IgD-negative memory B cell (primary cell): Measurements from ENCODE around the gene NAA80. TPM values are rescaled to one million over a fixed set of nuclear protein-coding genes. Genes with fewer than 3 reads are reported as not detected.

ENCODE experiments used
- H3K27ac Mint-ChIP-seq, 3 donors: one replicate each; pipeline ENCODE4 v1.8.0; 2020 to 2022; ENCODE audit warnings: mild to moderate bottlenecking in 3 of 3, mixed read lengths in 3 of 3, moderate library complexity in 1 of 3
- H3K27me3 Mint-ChIP-seq: one replicate; pipeline ENCODE4 v1.8.0; 2021; ENCODE audit warnings: mixed read lengths
- H3K36me3 Mint-ChIP-seq: one replicate; pipeline ENCODE4 v1.8.0; 2020; ENCODE audit warnings: mild to moderate bottlenecking, mixed read lengths
- H3K4me1 Mint-ChIP-seq, 3 donors: one replicate each; pipeline ENCODE4 v1.8.0; 2020 to 2022; ENCODE audit warnings: mixed read lengths in 3 of 3, mild to moderate bottlenecking in 1 of 3
- H3K4me3 Mint-ChIP-seq, 4 donors: one replicate each; pipeline ENCODE4 v1.8.0; 2020 to 2022; ENCODE audit warnings: mild to moderate bottlenecking in 4 of 4, mixed read lengths in 4 of 4, moderate library complexity in 3 of 4
- H3K9me3 Mint-ChIP-seq, 3 donors: one replicate each; pipeline ENCODE4 v1.8.0; 2020 to 2021; ENCODE audit warnings: mixed read lengths in 3 of 3, mild to moderate bottlenecking in 1 of 3
- polyA plus RNA-seq: library from polyadenylated mRNA; unstranded; fragments of 300-500 nt; fragmentation: Illumina TruSeq; gene quantifications from one replicate; pipeline ENCODE4 v1.2.3, GENCODE V29; 2021

Gene NAA80
- polyA plus RNA-seq, 1 donor from 2014 or later: 20.5 TPM

DNA sequence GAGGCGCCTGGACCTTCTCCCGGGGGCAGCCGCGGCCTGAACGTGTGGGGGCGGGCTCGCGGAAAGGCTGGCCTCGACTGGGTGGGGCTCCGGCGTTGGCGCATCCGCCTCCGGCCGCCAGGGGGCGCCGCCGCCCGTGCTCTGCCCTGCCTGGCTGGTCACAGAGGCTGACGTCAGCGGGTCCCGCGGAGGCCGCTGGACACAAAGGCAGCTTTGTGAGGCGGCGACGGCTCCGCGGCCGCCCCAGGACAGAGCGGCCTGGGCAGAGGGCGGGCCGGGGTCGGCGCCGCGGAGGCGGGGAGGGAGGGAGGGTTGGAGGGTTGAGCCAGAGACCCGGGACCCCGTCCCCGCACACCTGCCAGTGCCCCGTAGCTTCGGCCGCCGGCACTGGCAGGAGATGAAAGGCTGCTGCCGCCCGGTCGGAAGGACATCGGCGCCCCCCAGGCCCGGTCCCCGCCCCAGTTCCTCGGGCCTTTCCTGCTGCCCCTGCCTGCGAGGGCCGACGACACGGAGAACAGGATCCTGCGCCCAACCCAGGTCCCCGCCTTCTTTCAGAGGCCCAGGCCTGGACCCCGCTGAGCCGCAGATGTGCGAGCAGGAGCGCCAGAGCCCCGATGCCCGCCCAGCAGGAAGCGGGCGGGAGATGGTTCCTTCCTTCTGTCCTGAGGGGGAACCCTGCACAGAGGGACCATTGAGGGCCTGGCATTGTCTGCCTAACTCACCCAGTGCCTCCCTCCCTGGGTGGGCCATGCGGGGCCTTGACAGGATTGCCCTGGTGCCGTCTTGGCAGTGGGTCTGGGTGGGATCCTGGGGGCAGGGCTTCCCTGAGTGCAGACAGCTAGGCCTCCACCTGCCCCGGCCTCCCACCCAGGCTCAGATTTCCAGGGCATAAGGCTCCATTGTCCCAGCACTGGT is 38.9 kb downstream of the NAA80 start:
- Mint-ChIP-seq H3K4me1 (peaks cover 0 to 3% (median 3%) of the 10 kb centered on the region in 3 donors), H3K27ac (peak overlapping the region in 2 of 3 donors; percentile 46 to 58), H3K27me3 (no peaks in the 10 kb centered on the region), H3K36me3 (no peaks in the 10 kb centered on the region), H3K4me3 (peak overlapping the region in 3 of 4 donors; percentile 57 to 84 (median 78)), H3K9me3 (no peaks in the 10 kb centered on the region)

DNA sequence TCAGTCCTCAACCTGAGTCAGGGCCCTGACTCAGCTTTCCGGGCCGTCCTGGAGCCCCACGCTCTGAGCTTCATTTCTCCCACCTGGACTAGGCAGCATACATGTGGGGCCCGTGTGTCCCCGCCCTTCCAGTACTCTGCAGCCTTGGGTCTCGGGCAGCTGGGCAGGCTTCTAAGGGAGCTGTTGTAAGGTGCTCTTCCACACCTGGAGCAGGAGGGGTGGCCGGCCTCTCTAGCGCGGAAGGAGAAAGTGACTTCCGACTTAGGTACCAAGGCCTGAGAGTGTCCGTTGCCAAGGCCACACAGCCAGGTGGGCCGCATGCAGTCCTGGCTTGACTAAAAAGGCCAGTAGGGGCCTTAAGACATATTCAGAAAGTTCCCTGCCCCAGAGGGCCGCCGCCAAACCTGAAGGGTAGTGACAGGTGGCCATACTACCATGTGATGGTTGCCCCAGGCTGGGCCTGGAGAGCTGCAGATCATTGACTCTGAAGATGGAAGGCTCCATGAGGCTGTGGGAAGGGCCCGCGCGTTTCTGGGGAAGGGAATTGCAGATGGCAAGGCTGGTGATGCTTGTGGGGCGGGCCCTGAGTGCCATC is 39.7 kb downstream of the NAA80 start:
- Mint-ChIP-seq H3K27ac (peak overlapping the region in 2 of 3 donors; percentile 46 to 58), H3K4me1 (peaks cover 0 to 5% (median 3%) of the 10 kb centered on the region in 3 donors), H3K27me3 (no peaks in the 10 kb centered on the region), H3K9me3 (no peaks in the 10 kb centered on the region), H3K4me3 (peak overlapping the region in 3 of 4 donors; percentile 56 to 84 (median 58)), H3K36me3 (no peaks in the 10 kb centered on the region)

- Mint-ChIP-seq H3K27me3 (no peaks in the 10 kb centered on the region), H3K4me3 (peak overlapping the region in 1 of 4 donors; percentile 43), H3K4me1 (peaks cover 0 to 5% (median 3%) of the 10 kb centered on the region in 3 donors), H3K36me3 (no peaks in the 10 kb centered on the region), H3K9me3 (no peaks in the 10 kb centered on the region), H3K27ac (peak overlapping the region in 1 of 3 donors; percentile 58)
These were observed 40.2 kb downstream of the NAA80 start for GRCh38 chr3:50258979-50259378.

GRCh38 chr3:50258029-50258680 is 41.0 kb downstream of the NAA80 start:
- H3K27ac Mint-ChIP-seq: no peak overlapping the region
- no peaks in the 10 kb centered on the region for H3K9me3 Mint-ChIP-seq

GRCh38 chr3:50256978-50257890 is 42.0 kb downstream of the NAA80 start:
- Mint-ChIP-seq H3K27me3 (no peaks in the 10 kb centered on the region), H3K27ac (peak overlapping the region in 2 of 3 donors; percentile 67 to 71), H3K9me3 (no peaks in the 10 kb centered on the region), H3K4me3 (no peak overlapping the region), H3K4me1 (peaks cover 0 to 8% (median 3%) of the 10 kb centered on the region in 3 donors), H3K36me3 (no peaks in the 10 kb centered on the region)

More at GRCh38 chr3:50258029-50258680, 41.0 kb downstream of the NAA80 start:
- Mint-ChIP-seq H3K4me3 (no peak overlapping the region), H3K4me1 (peaks cover 0 to 8% (median 3%) of the 10 kb centered on the region in 3 donors), H3K27me3 (no peaks in the 10 kb centered on the region), H3K36me3 (no peaks in the 10 kb centered on the region)

DNA sequence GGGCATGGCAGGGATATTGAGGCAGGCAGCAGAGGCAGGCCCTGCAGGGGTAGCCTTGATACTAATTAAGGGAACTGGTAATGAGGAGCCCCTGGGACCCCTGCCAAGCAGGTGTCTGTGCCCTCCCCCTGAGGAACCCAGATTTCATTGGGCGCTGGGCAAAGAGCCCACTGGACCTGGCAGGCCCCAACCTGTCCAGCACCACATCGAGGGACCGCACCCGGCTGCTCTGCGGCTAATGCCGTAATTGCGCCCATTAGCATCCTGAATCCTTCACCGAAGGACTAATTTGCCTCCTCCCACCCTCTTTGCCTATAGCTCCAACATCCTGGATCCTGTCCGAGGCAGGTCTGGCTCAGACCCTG is 44.0 kb downstream of the NAA80 start:
- peaks cover 5 to 14% (median 11%) of the 10 kb centered on the region in 3 donors for H3K4me1 Mint-ChIP-seq
- H3K27ac Mint-ChIP-seq: peak overlapping the region in 1 of 3 donors; percentile 71
- no peaks in the 10 kb centered on the region for H3K36me3 Mint-ChIP-seq
- no peaks in the 10 kb centered on the region for H3K27me3 Mint-ChIP-seq
- H3K4me3 Mint-ChIP-seq: no peak overlapping the region
- H3K9me3 Mint-ChIP-seq: no peaks in the 10 kb centered on the region

- H3K27ac Mint-ChIP-seq: peak overlapping the region in 1 of 3 donors; percentile 71
- no peaks in the 10 kb centered on the region for H3K36me3 Mint-ChIP-seq
- H3K4me1 Mint-ChIP-seq: peaks cover 5 to 15% (median 14%) of the 10 kb centered on the region in 3 donors
- no peaks in the 10 kb centered on the region for H3K9me3 Mint-ChIP-seq
- H3K27me3 Mint-ChIP-seq: no peaks in the 10 kb centered on the region
- no peak overlapping the region for H3K4me3 Mint-ChIP-seq
These were observed 44.5 kb downstream of the NAA80 start for GRCh38 chr3:50254577-50255250.

DNA sequence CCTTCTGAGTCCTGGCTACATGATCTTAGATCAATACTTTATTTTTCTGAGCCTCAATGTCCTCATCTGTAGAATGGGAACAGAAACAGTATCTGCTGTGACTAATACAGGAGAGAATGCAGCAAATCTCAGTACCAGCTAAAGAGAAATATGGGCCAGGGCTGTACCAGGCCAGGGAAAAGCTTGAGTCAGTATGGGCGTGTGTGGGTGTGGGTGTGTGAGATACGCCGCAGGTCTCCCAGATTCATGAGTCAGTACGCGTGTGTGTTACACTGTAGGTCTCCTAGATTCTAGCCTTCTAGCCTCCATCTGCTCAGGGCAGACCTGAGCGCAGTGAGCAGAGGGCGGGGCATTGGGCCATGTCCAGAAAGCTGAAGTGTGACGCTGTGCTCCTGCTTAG is 48.0 kb downstream of the NAA80 start:
- Mint-ChIP-seq H3K27ac (peak overlapping the region in 1 of 3 donors; percentile 53), H3K4me3 (peak overlapping the region in 2 of 4 donors; percentile 52 to 54), H3K4me1 (peaks cover 15 to 31% (median 28%) of the 10 kb centered on the region in 3 donors), H3K27me3 (no peaks in the 10 kb centered on the region), H3K9me3 (no peaks in the 10 kb centered on the region), H3K36me3 (no peaks in the 10 kb centered on the region)

GRCh38 chr3:50250514-50250913 is 48.7 kb downstream of the NAA80 start:
- Mint-ChIP-seq H3K27me3 (no peaks in the 10 kb centered on the region), H3K4me3 (peak overlapping the region in 1 of 4 donors; percentile 43)

DNA sequence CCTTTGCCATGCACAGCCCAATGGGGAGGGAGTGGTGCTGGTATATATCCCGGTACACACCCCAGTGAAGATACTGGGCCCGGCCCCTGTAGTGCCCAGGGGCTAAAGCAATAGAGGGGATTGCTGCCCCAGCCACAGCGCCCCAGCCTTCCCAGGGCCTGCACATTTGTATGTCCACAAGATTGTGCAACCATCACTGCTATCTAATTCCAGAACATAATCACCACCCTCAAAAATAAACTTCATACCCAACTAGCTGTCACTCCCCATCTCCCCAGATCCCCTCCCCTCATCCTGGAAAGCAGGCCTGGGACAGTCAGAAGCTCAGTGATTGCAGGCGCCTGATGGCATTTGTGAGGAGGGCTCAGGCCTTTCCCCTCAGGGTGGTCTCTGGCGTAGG is 49.7 kb downstream of the NAA80 start:
- Mint-ChIP-seq H3K27me3 (no peaks in the 10 kb centered on the region), H3K36me3 (no peaks in the 10 kb centered on the region), H3K4me3 (no peak overlapping the region), H3K4me1 (peaks cover 17 to 40% (median 31%) of the 10 kb centered on the region in 3 donors), H3K27ac (no peak overlapping the region), H3K9me3 (no peaks in the 10 kb centered on the region)

More at GRCh38 chr3:50250514-50250913, 48.7 kb downstream of the NAA80 start:
- H3K4me1 Mint-ChIP-seq: peaks cover 17 to 35% (median 29%) of the 10 kb centered on the region in 3 donors
- peak overlapping the region in 1 of 3 donors; percentile 40 for H3K27ac Mint-ChIP-seq
- H3K36me3 Mint-ChIP-seq: no peaks in the 10 kb centered on the region
- H3K9me3 Mint-ChIP-seq: no peaks in the 10 kb centered on the region

DNA sequence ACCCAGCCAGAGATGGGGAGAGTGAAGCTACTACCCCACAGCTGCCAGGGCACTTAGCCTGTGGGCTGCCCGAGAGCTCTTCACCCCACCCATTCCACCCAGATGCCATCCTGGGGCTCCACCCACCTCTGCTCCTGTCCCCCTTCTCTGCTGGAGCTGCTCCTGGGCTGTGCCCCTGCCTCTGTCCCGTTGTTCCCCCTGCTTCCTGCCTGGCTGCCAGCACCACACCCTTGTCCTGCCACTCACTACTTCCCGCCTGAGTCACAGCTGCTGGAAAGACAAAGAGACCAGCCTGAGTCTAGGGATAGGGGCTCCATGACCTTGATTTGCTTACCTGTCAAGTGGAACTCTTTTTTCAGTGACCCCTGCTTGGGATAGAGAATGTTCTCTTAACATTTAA is 50.8 kb downstream of the NAA80 start:
- Mint-ChIP-seq H3K4me3 (peak overlapping the region in 1 of 4 donors; percentile 75), H3K4me1 (peaks cover 21 to 48% (median 38%) of the 10 kb centered on the region in 3 donors), H3K27me3 (no peaks in the 10 kb centered on the region), H3K27ac (peak overlapping the region in 2 of 3 donors; percentile 41 to 88), H3K9me3 (no peaks in the 10 kb centered on the region), H3K36me3 (no peaks in the 10 kb centered on the region)

- no peaks in the 10 kb centered on the region for H3K9me3 Mint-ChIP-seq
- peaks cover 30 to 58% (median 44%) of the 10 kb centered on the region in 3 donors for H3K4me1 Mint-ChIP-seq
- peak overlapping the region; percentile 28 to 93 (median 90) for H3K27ac Mint-ChIP-seq
- no peaks in the 10 kb centered on the region for H3K27me3 Mint-ChIP-seq
- H3K4me3 Mint-ChIP-seq: peak overlapping the region; percentile 76 to 88 (median 86)
- H3K36me3 Mint-ChIP-seq: no peaks in the 10 kb centered on the region
These were observed 52.7 kb downstream of the NAA80 start for GRCh38 chr3:50246517-50246954.
